Dendritic cell treated with granulocyte-macrophage colony-stimulating factor and Interleukin-4, amounts not matched to agents 40 ng/mL and 50 ng/mL, for 4 days (primary cell): Measurements from ENCODE around the gene FXYD3.

Experiments used
- H3K27ac Mint-ChIP-seq: one replicate; pipeline ENCODE4 v1.8.0; 2022; ENCODE audit warnings: mild to moderate bottlenecking, mixed read lengths
- H3K27me3 Mint-ChIP-seq: one replicate; pipeline ENCODE4 v1.8.0; 2022; ENCODE audit warnings: mild to moderate bottlenecking, mixed read lengths
- H3K36me3 Mint-ChIP-seq: one replicate; pipeline ENCODE4 v1.8.0; 2022; ENCODE audit warnings: low read depth, mixed read lengths
- H3K4me1 Mint-ChIP-seq: one replicate; pipeline ENCODE4 v1.8.0; 2022; ENCODE audit warnings: low read depth, mixed read lengths
- H3K4me3 Mint-ChIP-seq: one replicate; pipeline ENCODE4 v1.8.0; 2022; ENCODE audit warnings: mild to moderate bottlenecking, moderate library complexity, mixed read lengths
- H3K9me3 Mint-ChIP-seq: one replicate; pipeline ENCODE4 v1.8.0; 2022; ENCODE audit warnings: mixed read lengths
- intact Hi-C: fragments of 100-400 bp; cut with micrococcal nuclease; formaldehyde crosslinking; loops from one replicate; pipeline ENCODE4 v1.15.0; 2022

The FXYD3 gene

DNA sequence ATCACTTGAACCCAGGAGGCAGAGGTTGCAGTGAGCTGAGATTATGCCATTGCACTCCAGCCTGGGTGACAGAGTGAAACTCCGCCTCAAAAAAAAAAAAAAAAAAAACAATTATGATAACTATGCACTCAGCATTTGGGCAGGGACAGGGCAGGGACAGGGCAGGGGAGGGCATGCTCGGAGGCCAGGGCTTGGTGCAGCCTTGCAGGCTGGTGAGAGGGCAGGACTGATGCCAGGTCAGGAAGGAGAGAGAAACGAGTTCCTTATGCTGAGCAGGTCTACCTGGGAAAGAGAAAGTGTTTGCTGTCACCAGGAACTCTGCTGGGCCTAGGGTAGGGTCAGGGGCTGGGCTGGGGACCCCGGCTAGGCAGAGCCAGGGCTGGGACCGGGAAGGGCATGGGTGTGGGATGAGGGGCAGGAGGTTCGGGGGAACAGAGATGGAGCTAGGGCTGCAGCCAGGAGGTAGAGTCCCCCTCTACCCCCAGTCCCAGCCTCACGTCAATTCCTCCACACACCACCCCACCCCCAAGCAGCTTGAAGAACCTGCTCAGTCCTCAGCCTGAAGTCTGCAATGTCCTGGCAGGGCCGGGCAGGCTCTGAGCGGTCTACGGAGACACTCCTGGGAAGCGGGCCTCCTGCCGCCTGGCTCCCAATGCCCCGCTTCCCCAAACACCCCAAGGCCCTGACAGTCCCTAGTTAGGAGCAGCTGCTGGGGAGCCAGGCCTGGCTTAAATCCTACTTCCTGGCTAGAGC lies 2.8 kb downstream of the FXYD3 start:
- Mint-ChIP-seq H3K27ac (peak overlapping the region; percentile 80), H3K4me3 (peak overlapping the region; percentile 51), H3K36me3 (no peaks in the 10 kb centered on the region), H3K27me3 (peaks cover 41% of the 10 kb centered on the region), H3K9me3 (no peaks in the 10 kb centered on the region), H3K4me1 (peaks cover 70% of the 10 kb centered on the region)
- intact Hi-C loops = no loop called here

GRCh38 chr19:35119091-35119490 lies 3.5 kb downstream of the FXYD3 start:
- Mint-ChIP-seq H3K4me1 (peaks cover 72% of the 10 kb centered on the region), H3K9me3 (no peaks in the 10 kb centered on the region), H3K36me3 (peaks cover 2% of the 10 kb centered on the region), H3K27ac (peak overlapping the region; percentile 80), H3K4me3 (no peak overlapping the region), H3K27me3 (peaks cover 41% of the 10 kb centered on the region)
- intact Hi-C loops = no loop called here

- peaks cover 73% of the 10 kb centered on the region for H3K4me1 Mint-ChIP-seq
- intact Hi-C loops = no loop called here
- peak overlapping the region; percentile 80 for H3K27ac Mint-ChIP-seq
- peaks cover 40% of the 10 kb centered on the region for H3K27me3 Mint-ChIP-seq
- H3K9me3 Mint-ChIP-seq = no peaks in the 10 kb centered on the region
- peaks cover 5% of the 10 kb centered on the region for H3K36me3 Mint-ChIP-seq
- H3K4me3 Mint-ChIP-seq = no peak overlapping the region
Measured at GRCh38 chr19:35119578-35120155, 4.0 kb downstream of the FXYD3 start.

- intact Hi-C loops = no loop called here
- H3K4me1 Mint-ChIP-seq = peaks cover 74% of the 10 kb centered on the region
- peaks cover 33% of the 10 kb centered on the region for H3K27me3 Mint-ChIP-seq
- peak overlapping the region; percentile 80 for H3K27ac Mint-ChIP-seq
- no peaks in the 10 kb centered on the region for H3K9me3 Mint-ChIP-seq
- no peak overlapping the region for H3K4me3 Mint-ChIP-seq
- peaks cover 5% of the 10 kb centered on the region for H3K36me3 Mint-ChIP-seq
Measured at GRCh38 chr19:35120492-35120891, 4.9 kb downstream of the FXYD3 start.

GRCh38 chr19:35120898-35121297 lies 5.3 kb downstream of the FXYD3 start:
- intact Hi-C loops = no loop called here
- Mint-ChIP-seq H3K27me3 (peaks cover 33% of the 10 kb centered on the region), H3K4me3 (no peak overlapping the region), H3K4me1 (peaks cover 78% of the 10 kb centered on the region), H3K27ac (peak overlapping the region; percentile 80), H3K36me3 (peaks cover 5% of the 10 kb centered on the region), H3K9me3 (no peaks in the 10 kb centered on the region)

DNA sequence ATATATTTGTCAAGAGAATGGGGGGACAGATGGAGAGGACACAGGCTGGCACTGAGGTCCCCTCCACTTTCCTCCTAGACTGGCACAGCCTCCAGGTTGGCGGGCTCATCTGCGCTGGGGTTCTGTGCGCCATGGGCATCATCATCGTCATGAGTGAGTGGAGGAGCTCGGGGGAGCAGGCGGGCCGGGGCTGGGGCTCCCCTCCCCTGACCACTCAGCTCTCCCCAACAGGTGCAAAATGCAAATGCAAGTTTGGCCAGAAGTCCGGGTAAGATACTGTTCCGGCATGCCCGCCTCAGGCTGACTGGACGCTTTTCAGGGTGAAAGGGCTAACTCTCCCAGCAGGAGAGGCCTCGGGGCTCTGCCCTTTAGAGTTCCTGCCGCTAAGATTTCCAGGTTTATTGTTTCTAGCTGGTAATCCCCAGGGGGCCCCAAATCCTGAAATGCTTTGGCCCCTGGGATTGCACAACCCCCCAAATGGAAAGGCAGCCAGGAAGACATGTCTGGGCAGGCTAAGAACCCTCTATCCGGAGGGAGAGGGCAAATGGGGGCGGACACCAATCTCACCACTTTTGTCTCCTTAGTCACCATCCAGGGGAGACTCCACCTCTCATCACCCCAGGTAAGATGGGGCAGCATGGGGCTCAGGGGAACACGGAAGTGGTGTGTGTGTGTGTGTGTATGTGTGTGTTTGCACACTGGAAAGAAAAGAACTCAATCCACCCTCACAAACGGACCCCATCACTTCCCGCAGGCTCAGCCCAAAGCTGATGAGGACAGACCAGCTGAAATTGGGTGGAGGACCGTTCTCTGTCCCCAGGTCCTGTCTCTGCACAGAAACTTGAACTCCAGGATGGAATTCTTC lies 7.3 kb downstream of the FXYD3 start:
- no peaks in the 10 kb centered on the region for H3K9me3 Mint-ChIP-seq
- peaks cover 16% of the 10 kb centered on the region for H3K27me3 Mint-ChIP-seq
- no peak overlapping the region for H3K4me3 Mint-ChIP-seq
- intact Hi-C loops = no loop called here
- H3K36me3 Mint-ChIP-seq = peaks cover 5% of the 10 kb centered on the region
- peaks cover 74% of the 10 kb centered on the region for H3K4me1 Mint-ChIP-seq
- H3K27ac Mint-ChIP-seq = peak overlapping the region; percentile 88

DNA sequence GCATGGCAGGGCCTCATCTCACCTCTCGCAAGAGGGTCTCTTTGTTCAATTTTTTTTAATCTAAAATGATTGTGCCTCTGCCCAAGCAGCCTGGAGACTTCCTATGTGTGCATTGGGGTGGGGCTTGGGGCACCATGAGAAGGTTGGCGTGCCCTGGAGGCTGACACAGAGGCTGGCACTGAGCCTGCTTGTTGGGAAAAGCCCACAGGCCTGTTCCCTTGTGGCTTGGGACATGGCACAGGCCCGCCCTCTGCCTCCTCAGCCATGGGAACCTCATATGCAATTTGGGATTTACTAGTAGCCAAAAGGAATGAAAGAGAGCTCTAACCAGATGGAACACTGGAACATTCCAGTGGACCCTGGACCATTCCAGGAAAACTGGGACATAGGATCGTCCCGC lies 8.0 kb downstream of the FXYD3 start:
- peaks cover 9% of the 10 kb centered on the region for H3K27me3 Mint-ChIP-seq
- H3K27ac Mint-ChIP-seq = peak overlapping the region; percentile 88
- H3K36me3 Mint-ChIP-seq = peaks cover 5% of the 10 kb centered on the region
- intact Hi-C loops = no loop called here
- H3K9me3 Mint-ChIP-seq = no peaks in the 10 kb centered on the region
- peak overlapping the region; percentile 25 for H3K4me3 Mint-ChIP-seq
- H3K4me1 Mint-ChIP-seq = peaks cover 68% of the 10 kb centered on the region

GRCh38 chr19:35124098-35125060 lies 8.8 kb downstream of the FXYD3 start:
- no peaks in the 10 kb centered on the region for H3K9me3 Mint-ChIP-seq
- intact Hi-C loops = no loop called here

DNA sequence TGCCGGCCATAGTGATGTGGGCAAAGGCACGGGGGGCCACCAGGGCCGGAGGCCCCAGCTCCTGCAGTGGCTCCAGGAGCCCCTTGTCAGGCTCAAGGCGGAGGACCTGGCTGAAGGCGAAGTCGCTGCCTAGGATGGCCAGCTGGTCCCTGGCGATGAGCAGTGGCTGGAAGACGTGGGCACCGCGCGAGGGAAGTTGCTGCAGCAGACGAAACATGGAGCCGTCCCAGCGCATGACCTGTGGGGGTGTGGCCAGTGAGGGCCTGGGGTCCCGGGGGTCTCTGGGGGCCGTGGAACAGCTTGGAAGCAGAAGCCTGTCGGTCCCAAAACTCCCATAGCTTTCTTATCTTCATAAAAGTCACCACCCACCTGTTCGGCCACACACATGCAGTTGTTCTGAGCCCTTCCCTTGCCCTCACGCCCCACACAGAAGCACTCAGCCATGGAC lies 9.7 kb downstream of the FXYD3 start:
- H3K4me3 Mint-ChIP-seq = no peak overlapping the region

More at GRCh38 chr19:35124098-35125060, 8.8 kb downstream of the FXYD3 start:
- peaks cover 59% of the 10 kb centered on the region for H3K4me1 Mint-ChIP-seq
- H3K4me3 Mint-ChIP-seq = peak overlapping the region; percentile 77
- H3K27me3 Mint-ChIP-seq = peaks cover 10% of the 10 kb centered on the region
- H3K27ac Mint-ChIP-seq = peak overlapping the region; percentile 88
- peaks cover 5% of the 10 kb centered on the region for H3K36me3 Mint-ChIP-seq

DNA sequence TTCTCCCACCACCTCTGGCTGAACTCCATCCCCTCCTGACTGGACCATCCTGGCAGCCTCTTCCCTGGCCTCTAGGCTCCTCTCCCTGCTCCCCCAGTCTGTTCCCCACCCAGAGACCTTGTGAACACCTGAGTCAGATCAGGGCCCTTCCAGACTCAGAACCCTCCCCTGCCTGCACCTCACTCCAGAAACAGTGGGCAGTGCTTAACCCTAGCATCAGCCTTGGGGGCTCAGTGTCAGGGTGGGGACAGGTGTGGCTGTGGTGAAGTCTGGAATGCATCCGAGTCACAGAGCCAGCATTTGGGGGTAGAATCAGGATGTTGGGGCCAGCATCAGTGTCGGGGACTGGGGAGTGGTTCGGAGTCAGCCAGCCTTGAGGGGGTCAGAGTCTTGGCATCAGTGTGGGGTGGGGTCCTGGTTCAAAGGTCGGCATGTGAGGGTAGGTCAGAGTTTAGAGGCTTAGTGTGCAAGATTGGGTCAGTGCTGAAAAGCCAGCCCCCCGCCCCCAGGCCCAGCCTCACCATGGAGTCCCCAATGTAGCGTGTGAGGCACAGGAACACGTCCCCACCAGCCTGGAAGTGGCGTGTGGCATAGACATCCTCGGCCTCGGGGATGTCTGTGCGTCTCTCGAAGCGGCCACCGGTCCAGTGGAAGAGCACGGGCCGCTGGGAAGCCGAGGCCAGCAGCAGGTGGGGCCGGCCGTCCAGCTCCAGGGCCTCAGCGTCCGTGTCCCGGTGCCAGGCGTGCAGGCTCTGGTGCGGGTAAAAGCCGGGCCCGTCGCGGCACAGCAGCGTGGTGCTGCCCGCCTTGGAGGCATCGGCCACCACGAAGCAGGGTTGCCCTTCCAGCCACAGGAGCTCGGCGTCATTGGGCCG lies 10.4 kb downstream of the FXYD3 start:
- Mint-ChIP-seq H3K9me3 (no peaks in the 10 kb centered on the region), H3K4me1 (peaks cover 43% of the 10 kb centered on the region), H3K36me3 (peaks cover 5% of the 10 kb centered on the region), H3K27me3 (peaks cover 9% of the 10 kb centered on the region), H3K27ac (peak overlapping the region; percentile 88), H3K4me3 (no peak overlapping the region)
- intact Hi-C loops = no loop called here

More for the DNA sequence above, 9.7 kb downstream of the FXYD3 start:
- Mint-ChIP-seq H3K27me3 (peaks cover 9% of the 10 kb centered on the region), H3K4me1 (peaks cover 50% of the 10 kb centered on the region), H3K36me3 (peaks cover 5% of the 10 kb centered on the region), H3K27ac (peak overlapping the region; percentile 88), H3K9me3 (no peaks in the 10 kb centered on the region)
- intact Hi-C loops = no loop called here

DNA sequence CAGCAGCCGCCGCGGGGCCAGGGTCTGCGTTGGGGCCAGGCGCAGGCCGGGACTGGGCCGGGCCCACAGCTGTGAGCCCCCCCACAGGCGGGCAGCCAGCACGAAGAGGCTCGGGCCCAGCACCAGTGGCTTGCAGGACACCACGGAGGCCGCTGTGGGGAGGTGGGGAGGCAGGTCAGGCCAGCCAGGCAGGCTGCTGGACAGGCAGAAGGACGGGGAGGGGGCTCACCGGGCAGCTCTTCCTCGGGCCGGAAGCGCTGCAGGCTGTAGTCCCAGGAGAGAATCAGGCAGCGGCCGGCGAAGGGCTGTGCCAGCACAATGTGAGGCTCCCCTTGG lies 11.0 kb downstream of the FXYD3 start:
- peaks cover 5% of the 10 kb centered on the region for H3K36me3 Mint-ChIP-seq
- H3K27ac Mint-ChIP-seq = no peak overlapping the region
- intact Hi-C loops = no loop called here
- H3K27me3 Mint-ChIP-seq = peaks cover 9% of the 10 kb centered on the region
- peaks cover 37% of the 10 kb centered on the region for H3K4me1 Mint-ChIP-seq
- no peaks in the 10 kb centered on the region for H3K9me3 Mint-ChIP-seq
- no peak overlapping the region for H3K4me3 Mint-ChIP-seq

GRCh38 chr19:35127871-35128270 lies 12.2 kb downstream of the FXYD3 start:
- Mint-ChIP-seq H3K9me3 (no peaks in the 10 kb centered on the region), H3K36me3 (peaks cover 5% of the 10 kb centered on the region), H3K4me3 (no peak overlapping the region), H3K27ac (no peak overlapping the region), H3K27me3 (peaks cover 17% of the 10 kb centered on the region), H3K4me1 (peaks cover 29% of the 10 kb centered on the region)
- intact Hi-C loops = no loop called here
